Neural cell (in vitro differentiated cells): Measurements from ENCODE around the gene PYGL.

Source experiments
- EZH2 ChIP-seq: fragments of 200-600, 300-800 bp; shearing (Covaris generic), sonication (generic); IDR thresholded peaks from 2 replicates; pipeline ENCODE4 v1.6.1; 2014; ENCODE audit warnings: antibody characterized with exemption, low read length, borderline replicate concordance, mild to moderate bottlenecking; ENCODE audit not compliant: insufficient read depth, poor library complexity, severe bottlenecking
- TAF1 ChIP-seq: IDR thresholded peaks from 2 replicates; pipeline ENCODE4 v1.6.1; 2012; ENCODE audit warnings: low read depth
- TF ChIP-seq, protein P1 (sequence below): fragments of 450-650 bp; IDR thresholded peaks from 2 replicates; pipeline ENCODE4 v1.5.1; 2014; ENCODE audit warnings: antibody characterized with exemption, mild to moderate bottlenecking, moderate library complexity; ENCODE audit not compliant: poor library complexity, severe bottlenecking

DNA sequence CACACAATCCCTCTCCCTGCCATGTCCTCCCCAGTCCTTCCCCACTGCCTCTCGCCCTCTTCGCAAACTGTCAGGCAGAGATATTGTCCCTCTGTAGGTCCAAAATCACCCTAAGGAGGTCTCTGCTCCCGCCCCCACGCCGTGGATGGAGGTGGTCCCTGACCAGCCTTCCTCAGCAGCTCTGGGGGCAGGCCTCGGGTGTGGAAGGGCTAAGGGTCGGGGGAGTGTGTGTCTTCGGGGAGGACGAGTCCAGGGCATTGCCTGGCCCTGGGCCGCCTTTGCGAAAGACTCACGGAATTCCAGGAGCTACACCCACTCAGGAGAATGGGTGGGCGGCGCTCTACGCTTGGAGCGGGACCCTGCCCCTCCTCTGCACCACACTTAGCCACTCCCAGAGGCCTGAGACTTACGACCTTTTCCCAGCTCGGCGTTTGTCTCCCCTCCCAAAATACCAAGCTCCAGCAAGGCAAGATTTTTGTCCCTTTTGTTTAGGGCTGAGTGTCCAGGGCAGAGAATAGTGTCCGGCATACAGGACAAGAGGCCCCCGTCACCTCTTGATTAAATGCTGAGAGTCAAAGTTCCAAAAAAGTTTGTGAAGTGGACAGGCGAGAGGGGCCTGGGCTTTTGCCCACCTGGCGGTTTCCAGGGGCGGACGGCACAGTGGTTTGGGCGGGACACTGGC, 881 bp downstream of the PYGL start:
- TF ChIP-seq, protein P1, sequence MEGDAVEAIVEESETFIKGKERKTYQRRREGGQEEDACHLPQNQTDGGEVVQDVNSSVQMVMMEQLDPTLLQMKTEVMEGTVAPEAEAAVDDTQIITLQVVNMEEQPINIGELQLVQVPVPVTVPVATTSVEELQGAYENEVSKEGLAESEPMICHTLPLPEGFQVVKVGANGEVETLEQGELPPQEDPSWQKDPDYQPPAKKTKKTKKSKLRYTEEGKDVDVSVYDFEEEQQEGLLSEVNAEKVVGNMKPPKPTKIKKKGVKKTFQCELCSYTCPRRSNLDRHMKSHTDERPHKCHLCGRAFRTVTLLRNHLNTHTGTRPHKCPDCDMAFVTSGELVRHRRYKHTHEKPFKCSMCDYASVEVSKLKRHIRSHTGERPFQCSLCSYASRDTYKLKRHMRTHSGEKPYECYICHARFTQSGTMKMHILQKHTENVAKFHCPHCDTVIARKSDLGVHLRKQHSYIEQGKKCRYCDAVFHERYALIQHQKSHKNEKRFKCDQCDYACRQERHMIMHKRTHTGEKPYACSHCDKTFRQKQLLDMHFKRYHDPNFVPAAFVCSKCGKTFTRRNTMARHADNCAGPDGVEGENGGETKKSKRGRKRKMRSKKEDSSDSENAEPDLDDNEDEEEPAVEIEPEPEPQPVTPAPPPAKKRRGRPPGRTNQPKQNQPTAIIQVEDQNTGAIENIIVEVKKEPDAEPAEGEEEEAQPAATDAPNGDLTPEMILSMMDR, result no peak
- no peak for TF ChIP-seq TAF1
- TF ChIP-seq EZH2, result no peak
